ENCODE data around the gene CBX4.

Gene CBX4

DNA sequence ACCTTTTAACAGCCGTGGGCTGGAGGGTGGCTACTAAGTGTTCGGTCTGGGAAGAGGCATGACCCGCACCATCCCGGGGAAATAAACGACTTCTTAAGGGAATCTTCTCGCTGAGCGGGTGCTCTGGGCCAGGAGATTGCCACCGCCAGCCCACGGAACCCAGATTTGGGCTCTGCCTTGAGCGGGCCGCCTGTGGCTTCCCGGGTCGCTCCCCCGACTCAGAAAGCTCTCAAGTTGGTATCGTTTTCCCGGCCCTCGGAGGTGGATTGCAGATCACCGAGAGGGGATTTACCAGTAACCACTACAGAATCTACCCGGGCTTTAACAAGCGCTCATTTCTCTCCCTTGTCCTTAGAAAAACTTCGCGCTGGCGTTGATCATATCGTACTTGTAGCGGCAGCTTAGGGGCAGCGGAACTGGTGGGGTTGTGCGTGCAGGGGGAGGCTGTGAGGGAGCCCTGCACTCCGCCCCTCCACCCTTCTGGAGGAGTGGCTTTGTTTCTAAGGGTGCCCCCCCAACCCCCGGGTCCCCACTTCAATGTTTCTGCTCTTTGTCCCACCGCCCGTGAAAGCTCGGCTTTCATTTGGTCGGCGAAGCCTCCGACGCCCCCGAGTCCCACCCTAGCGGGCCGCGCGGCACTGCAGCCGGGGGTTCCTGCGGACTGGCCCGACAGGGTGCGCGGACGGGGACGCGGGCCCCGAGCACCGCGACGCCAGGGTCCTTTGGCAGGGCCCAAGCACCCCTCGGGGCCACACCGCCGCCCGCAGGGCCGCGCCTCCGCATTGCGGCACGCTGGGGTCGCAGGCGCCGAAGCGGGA lies 3.6 kb upstream of the CBX4 start:
- no peak for DNase-seq (ENCODE audit: low spot score)
- CTCF ChIA-PET = interaction anchor here (0.7 to 3.0 kb wide), 7 partner anchors 7 to 797 kb away, joined by 3 to 12 read pairs (median 4); no protein-coding TSS in a partner anchor
- no peak overlapping the region for H3K27ac ChIP-seq
- TF ChIP-seq, protein P1, sequence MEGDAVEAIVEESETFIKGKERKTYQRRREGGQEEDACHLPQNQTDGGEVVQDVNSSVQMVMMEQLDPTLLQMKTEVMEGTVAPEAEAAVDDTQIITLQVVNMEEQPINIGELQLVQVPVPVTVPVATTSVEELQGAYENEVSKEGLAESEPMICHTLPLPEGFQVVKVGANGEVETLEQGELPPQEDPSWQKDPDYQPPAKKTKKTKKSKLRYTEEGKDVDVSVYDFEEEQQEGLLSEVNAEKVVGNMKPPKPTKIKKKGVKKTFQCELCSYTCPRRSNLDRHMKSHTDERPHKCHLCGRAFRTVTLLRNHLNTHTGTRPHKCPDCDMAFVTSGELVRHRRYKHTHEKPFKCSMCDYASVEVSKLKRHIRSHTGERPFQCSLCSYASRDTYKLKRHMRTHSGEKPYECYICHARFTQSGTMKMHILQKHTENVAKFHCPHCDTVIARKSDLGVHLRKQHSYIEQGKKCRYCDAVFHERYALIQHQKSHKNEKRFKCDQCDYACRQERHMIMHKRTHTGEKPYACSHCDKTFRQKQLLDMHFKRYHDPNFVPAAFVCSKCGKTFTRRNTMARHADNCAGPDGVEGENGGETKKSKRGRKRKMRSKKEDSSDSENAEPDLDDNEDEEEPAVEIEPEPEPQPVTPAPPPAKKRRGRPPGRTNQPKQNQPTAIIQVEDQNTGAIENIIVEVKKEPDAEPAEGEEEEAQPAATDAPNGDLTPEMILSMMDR (conservative IDR thresholded peaks at IDR 0.05; ENCODE audit: low read depth) = no peak
- POLR2A ChIA-PET (ENCODE audit: low non-redundant PET) = no interaction called here

DNA sequence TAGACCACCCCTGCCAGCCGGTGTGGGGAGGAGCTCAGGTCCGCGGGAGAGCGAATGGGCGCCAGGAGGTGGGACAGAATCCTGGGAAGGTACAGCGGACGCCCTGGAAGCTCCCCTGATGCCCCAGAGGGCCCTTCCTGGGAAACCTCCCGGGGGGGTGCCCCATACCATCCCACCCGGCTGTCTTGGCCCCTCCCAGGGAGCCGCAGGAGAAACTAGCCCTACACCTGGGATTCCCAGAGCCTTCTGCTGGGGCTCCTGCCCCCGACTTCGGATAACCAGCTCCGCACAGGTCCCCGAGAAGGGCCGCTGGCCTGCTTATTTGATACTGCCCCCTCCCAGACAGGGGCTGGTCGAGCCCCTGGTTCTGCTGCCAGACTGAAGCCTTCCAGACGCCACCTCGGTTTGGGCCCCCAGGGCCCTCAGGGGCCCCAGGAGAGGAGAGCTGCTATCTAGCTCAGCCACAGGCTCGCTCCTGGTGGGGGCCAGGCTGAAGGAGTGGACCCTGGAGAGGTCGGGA lies 3.0 kb upstream of the CBX4 start:
- CTCF ChIA-PET = interaction anchor here (0.7 to 1.2 kb wide), 7 partner anchors 31 to 796 kb away, joined by 3 to 5 read pairs (median 4); no protein-coding TSS in a partner anchor

DNA sequence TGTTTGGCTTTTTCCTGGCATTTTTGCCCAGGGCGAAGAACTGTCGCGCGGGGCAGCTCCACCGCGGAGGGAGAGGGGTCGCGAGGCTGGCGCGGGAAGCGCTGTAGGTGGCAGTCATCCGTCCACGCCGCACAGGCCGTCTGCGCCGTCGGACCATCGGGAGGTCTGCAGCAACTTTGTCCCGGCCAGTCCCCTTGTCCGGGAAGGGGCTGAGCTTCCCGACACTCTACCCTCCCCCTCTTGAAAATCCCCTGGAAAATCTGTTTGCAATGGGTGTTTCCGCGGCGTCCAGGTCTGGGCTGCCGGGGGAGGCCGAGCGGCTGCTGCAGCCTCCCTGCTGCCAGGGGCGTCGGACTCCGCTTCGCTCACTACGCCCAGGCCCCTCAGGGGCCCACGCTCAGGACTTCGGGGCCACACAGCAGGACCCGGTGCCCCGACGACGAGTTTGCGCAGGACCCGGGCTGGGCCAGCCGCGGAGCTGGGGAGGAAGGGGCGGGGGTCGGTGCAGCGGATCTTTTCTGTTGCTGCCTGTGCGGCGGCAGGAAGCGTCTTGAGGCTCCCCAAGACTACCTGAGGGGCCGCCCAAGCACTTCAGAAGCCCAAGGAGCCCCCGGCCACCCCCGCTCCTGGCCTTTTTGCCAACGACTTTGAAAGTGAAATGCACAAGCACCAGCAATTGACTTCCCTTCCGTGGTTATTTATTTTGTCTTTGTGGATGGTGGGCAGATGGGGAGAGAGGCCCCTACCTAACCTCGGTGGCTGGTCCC lies 2.3 kb upstream of the CBX4 start:
- DNase-seq (ENCODE audit: low spot score) = no peak
- ChIA-PET POLR2A (ENCODE audit: low non-redundant PET) (interaction anchor here (0.7 kb wide), 1 partner anchor 34 kb away, joined by 3 read pairs; no protein-coding TSS in a partner anchor), CTCF (interaction anchor here (0.6 to 2.6 kb wide), 11 partner anchors 8 to 795 kb away, joined by 3 to 35 read pairs (median 5); no protein-coding TSS in a partner anchor)
- H3K27ac ChIP-seq = no peak overlapping the region
- TF ChIP-seq, protein P1 (conservative IDR thresholded peaks at IDR 0.05; ENCODE audit: low read depth) = no peak

More for the DNA sequence above, 3.0 kb upstream of the CBX4 start:
- POLR2A ChIA-PET (ENCODE audit: low non-redundant PET) = no interaction called here
- H3K27ac ChIP-seq = no peak overlapping the region
- TF ChIP-seq, protein P1 (conservative IDR thresholded peaks at IDR 0.05; ENCODE audit: low read depth) = no peak
- DNase-seq (ENCODE audit: low spot score) = no peak

DNA sequence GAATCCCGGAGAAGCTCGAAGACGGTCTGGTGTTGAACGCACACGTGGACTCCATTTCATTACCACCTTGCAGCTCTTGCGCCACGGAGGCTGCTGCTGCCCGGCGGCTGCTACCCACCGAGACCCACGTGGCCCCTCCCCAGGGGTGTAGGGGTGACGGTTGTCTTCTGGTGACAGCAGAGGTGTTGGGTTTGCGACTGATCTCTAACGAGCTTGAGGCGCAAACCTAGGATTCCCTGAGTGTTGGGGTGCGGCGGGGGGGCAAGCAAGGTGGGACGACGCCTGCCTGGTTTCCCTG lies 1.7 kb upstream of the CBX4 start:
- TF ChIP-seq, protein P1 (conservative IDR thresholded peaks at IDR 0.05; ENCODE audit: low read depth) = no peak
- POLR2A ChIA-PET (ENCODE audit: low non-redundant PET) = no interaction called here
- CTCF ChIA-PET = interaction anchor here (0.7 to 2.6 kb wide), 9 partner anchors 8 to 151 kb away, joined by 3 to 35 read pairs (median 5); no protein-coding TSS in a partner anchor

DNA sequence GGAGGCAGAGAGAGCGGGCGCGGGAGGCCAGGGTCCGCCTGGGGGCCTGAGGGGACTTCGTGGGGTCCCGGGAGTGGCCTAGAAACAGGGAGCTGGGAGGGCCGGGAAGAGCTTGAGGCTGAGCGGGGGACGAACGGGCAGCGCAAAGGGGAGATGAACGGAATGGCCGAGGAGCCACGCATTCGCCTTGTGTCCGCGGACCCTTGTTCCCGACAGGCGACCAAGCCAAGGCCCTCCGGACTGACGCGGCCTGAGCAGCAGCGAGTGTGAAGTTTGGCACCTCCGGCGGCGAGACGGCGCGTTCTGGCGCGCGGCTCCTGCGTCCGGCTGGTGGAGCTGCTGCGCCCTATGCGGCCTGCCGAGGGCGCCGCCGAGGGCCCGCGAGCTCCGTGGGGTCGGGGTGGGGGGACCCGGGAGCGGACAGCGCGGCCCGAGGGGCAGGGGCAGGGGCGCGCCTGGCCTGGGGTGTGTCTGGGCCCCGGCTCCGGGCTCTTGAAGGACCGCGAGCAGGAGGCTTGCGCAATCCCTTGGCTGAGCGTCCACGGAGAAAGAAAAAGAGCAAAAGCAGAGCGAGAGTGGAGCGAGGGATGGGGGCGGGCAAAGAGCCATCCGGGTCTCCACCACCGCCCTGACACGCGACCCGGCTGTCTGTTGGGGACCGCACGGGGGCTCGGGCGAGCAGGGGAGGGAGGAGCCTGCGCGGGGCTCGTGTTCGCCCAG lies 1.2 kb upstream of the CBX4 start:
- TF ChIP-seq, protein P1 (conservative IDR thresholded peaks at IDR 0.05; ENCODE audit: low read depth) = no peak
- POLR2A ChIA-PET (ENCODE audit: low non-redundant PET) = interaction anchor here (0.6 to 1.4 kb wide), 4 partner anchors 26 to 79 kb away, joined by 3 to 5 read pairs (median 3); no protein-coding TSS in a partner anchor
- H3K27ac ChIP-seq = peak overlapping the region; percentile 97
- DNase-seq (ENCODE audit: low spot score) = no peak
- CTCF ChIA-PET = interaction anchor here (0.6 to 2.6 kb wide), 15 partner anchors 9 to 199 kb away, joined by 3 to 35 read pairs (median 5); no protein-coding TSS in a partner anchor

More for the DNA sequence above, 1.7 kb upstream of the CBX4 start:
- DNase-seq (ENCODE audit: low spot score) = no peak
- H3K27ac ChIP-seq = no peak overlapping the region
